SK-N-SH (cell line): ENCODE results near the gene SPCS3. TPM values are rescaled to one million over a fixed set of nuclear protein-coding genes. Genes with fewer than 3 reads are reported as not detected.
A peak's percentile ranks its signal among the peaks of the same experiment; 100 is the strongest.

Source experiments
- CTCF ChIA-PET: fragments of 300-600, 350-600 bp; formaldehyde crosslinking; extraction: SDS; loops from one replicate; lab custom pipeline; 2021; lab: Yijun Ruan, JAX
- POLR2A ChIA-PET: fragments of 350-600 bp; sonication (Branson Sonifier 250); formaldehyde crosslinking; extraction: SDS; loops from one replicate; lab custom pipeline; 2020; ENCODE audit warnings: antibody characterized with exemption, inconsistent platforms; lab: Yijun Ruan, JAX
- DNase-seq: peaks from one replicate; pipeline ENCODE4 v3.0.0; 2012
- H2AFZ ChIP-seq: fragments of 200-600 bp; sonication (generic); 2 replicates; pipeline ENCODE4 v1.8.1; 2016; ENCODE audit warnings: antibody characterized with exemption, mild to moderate bottlenecking, low read depth
- H3F3A ChIP-seq: fragments of 200-600 bp; sonication (generic); replicated peaks from 2 replicates; pipeline ENCODE3; 2016; ENCODE audit warnings: antibody characterized with exemption, mild to moderate bottlenecking; ENCODE audit not compliant: insufficient read depth
- H3K27ac ChIP-seq, 2 experiments: fragments of 200-500 bp in 1 of 2; fragments of 200-600 bp in 1 of 2; sonication (Bioruptor generic) in 1 of 2; sonication (generic), shearing (Covaris generic) in 1 of 2; 2 replicates each; pipeline versions ENCODE4 v1.5.1 to v1.6.1; 2014 to 2016; ENCODE audit warnings: low read depth in 2 of 2, inconsistent platforms in 1 of 2, low read length in 1 of 2, mild to moderate bottlenecking in 1 of 2, mixed read lengths in 1 of 2
- H3K27me3 ChIP-seq: fragments of 200-600 bp; sonication (generic), shearing (Covaris generic); 2 replicates; pipeline ENCODE4 v1.6.1; 2016; ENCODE audit warnings: mixed run types; ENCODE audit not compliant: insufficient read depth
- H3K36me3 ChIP-seq, 2 experiments: fragments of 200-500 bp in 1 of 2; fragments of 200-600 bp in 1 of 2; sonication (Bioruptor generic) in 1 of 2; sonication (generic) in 1 of 2; replicated peaks in 1 of 2; 2 replicates each; pipeline versions ENCODE3 to v1.5.1; 2014 to 2016; ENCODE audit warnings: low read length in 1 of 2, mild to moderate bottlenecking in 1 of 2; ENCODE audit not compliant: insufficient read depth in 2 of 2, control insufficient read depth in 1 of 2
- H3K4me1 ChIP-seq, 2 experiments: fragments of 200-500 bp in 1 of 2; fragments of 200-600 bp in 1 of 2; sonication (Bioruptor generic) in 1 of 2; sonication (generic), shearing (Covaris generic) in 1 of 2; 2 replicates each; pipeline versions ENCODE4 v1.5.1 to v1.6.1; 2014 to 2016; ENCODE audit warnings: low read depth in 1 of 2, low read length in 1 of 2, mixed run types in 1 of 2; ENCODE audit not compliant: insufficient read depth in 2 of 2, control insufficient read depth in 1 of 2
- H3K4me2 ChIP-seq: fragments of 200-600 bp; sonication (generic), shearing (Covaris generic); 2 replicates; pipeline ENCODE4 v1.6.1; 2017; ENCODE audit warnings: mixed run types
- H3K4me3 ChIP-seq, 2 experiments: fragments of 200-500 bp in 1 of 2; fragments of 200-600 bp in 1 of 2; sonication (Bioruptor generic) in 1 of 2; sonication (generic), shearing (Covaris generic) in 1 of 2; 2 replicates each; pipeline versions ENCODE4 v1.5.1 to v1.8.1; 2014 to 2016; ENCODE audit warnings: low read depth in 2 of 2, inconsistent platforms in 1 of 2, low read length in 1 of 2, mild to moderate bottlenecking in 1 of 2, mixed read lengths in 1 of 2, moderate library complexity in 1 of 2
- H3K79me2 ChIP-seq: fragments of 200-600 bp; sonication (generic); 2 replicates; pipeline ENCODE4 v1.8.1; 2017; ENCODE audit warnings: mild to moderate bottlenecking; ENCODE audit not compliant: insufficient read depth
- H3K9ac ChIP-seq: fragments of 200-600 bp; sonication (generic); 2 replicates; pipeline ENCODE4 v1.6.1; 2017; ENCODE audit warnings: mixed run types
- H3K9me2 ChIP-seq: fragments of 200-600 bp; sonication (generic); 2 replicates; pipeline ENCODE4 v1.6.1; 2017; ENCODE audit warnings: mixed run types
- H3K9me3 ChIP-seq: fragments of 200-600 bp; sonication (generic); 2 replicates; pipeline ENCODE4 v1.6.1; 2017; ENCODE audit warnings: mixed run types, mild to moderate bottlenecking, moderate library complexity
- H4K20me1 ChIP-seq: fragments of 200-600 bp; sonication (generic); 2 replicates; pipeline ENCODE4 v1.6.1; 2017; ENCODE audit warnings: mild to moderate bottlenecking, mixed run types; ENCODE audit not compliant: insufficient read depth
- ELF1 ChIP-seq: IDR thresholded peaks from 2 replicates; pipeline ENCODE4 v1.4.0; 2012
- EP300 ChIP-seq, 2 experiments: IDR thresholded peaks; 2 replicates each; pipeline versions ENCODE4 v1.4.0 to v1.6.1; 2012; ENCODE audit warnings: borderline replicate concordance in 1 of 2, low read depth in 1 of 2, low read length in 1 of 2
- FOSL2 ChIP-seq: IDR thresholded peaks from 2 replicates; pipeline ENCODE4 v1.4.0; 2012; ENCODE audit warnings: low read depth, mild to moderate bottlenecking, moderate library complexity, borderline replicate concordance
- JUND ChIP-seq: IDR thresholded peaks from 2 replicates; pipeline ENCODE4 v1.4.0; 2012
- MEF2A ChIP-seq: IDR thresholded peaks from 2 replicates; pipeline ENCODE4 v1.4.0; 2012; ENCODE audit warnings: low read depth, borderline replicate concordance
- MXI1 ChIP-seq: IDR thresholded peaks from 2 replicates; pipeline ENCODE4 v1.6.1; 2012; ENCODE audit warnings: mild to moderate bottlenecking, low read depth, low read length, improper control_type of control experiment
- NFIC ChIP-seq: IDR thresholded peaks from 2 replicates; pipeline ENCODE4 v1.4.0; 2012; ENCODE audit warnings: borderline replicate concordance
- NRF1 ChIP-seq: IDR thresholded peaks from 2 replicates; pipeline ENCODE4 v1.6.1; 2012; ENCODE audit warnings: low read depth, mild to moderate bottlenecking, low read length
- PBX3 ChIP-seq: IDR thresholded peaks from 2 replicates; pipeline ENCODE4; 2012
- POLR2AphosphoS5 ChIP-seq: IDR thresholded peaks from 2 replicates; pipeline ENCODE4 v1.6.1; 2012; ENCODE audit warnings: low read depth, low read length
- RFX5 ChIP-seq: IDR thresholded peaks from 2 replicates; pipeline ENCODE4 v1.6.1; 2012; ENCODE audit warnings: mild to moderate bottlenecking, improper control_type of control experiment, low read length
- RXRA ChIP-seq: IDR thresholded peaks from 2 replicates; pipeline ENCODE4 v1.4.0; 2012; ENCODE audit warnings: low read depth, mild to moderate bottlenecking, borderline replicate concordance
- SIN3A ChIP-seq: IDR thresholded peaks from 2 replicates; pipeline ENCODE4 v1.6.1; 2012; ENCODE audit warnings: low read depth, mild to moderate bottlenecking, low read length, moderate library complexity, borderline replicate concordance
- SMC3 ChIP-seq: IDR thresholded peaks from 2 replicates; pipeline ENCODE4 v1.6.1; 2012; ENCODE audit warnings: low read depth, low read length, improper control_type of control experiment
- TEAD4 ChIP-seq: IDR thresholded peaks from 2 replicates; pipeline ENCODE4 v1.4.0; 2012; ENCODE audit warnings: mild to moderate bottlenecking, borderline replicate concordance; ENCODE audit not compliant: insufficient read depth
- WGBS: methylation state at CpG from one replicate; pipeline ENCODE4 v1.1.6; 2017; ENCODE audit warnings: low lambda C conversion rate; 5-methylcytosine and 5-hydroxymethylcytosine counted together
- polyA plus RNA-seq, 3 experiments: library from polyadenylated mRNA; depleted of rRNA; stranded (reverse); fragments of >200 nt; gene quantifications; 2 replicates each; pipeline ENCODE4 v1.2.3, GENCODE V29; 2012
- TF ChIP-seq, protein P1 (sequence below): IDR thresholded peaks from 2 replicates; pipeline ENCODE4 v1.4.0; 2012; ENCODE audit warnings: low read depth, borderline replicate concordance
- TF ChIP-seq, protein P2 (sequence below): fragments of 150-350 bp; IDR thresholded peaks from 2 replicates; pipeline ENCODE4 v1.6.1; 2016; ENCODE audit warnings: mild to moderate bottlenecking, low read depth, low read length
- TF ChIP-seq, protein P3 (sequence below): IDR thresholded peaks from 2 replicates; pipeline ENCODE4 v1.6.1; 2012; ENCODE audit warnings: mild to moderate bottlenecking, low read depth, low read length, moderate library complexity

The SPCS3 gene
- polyA plus RNA-seq, 1 of the 3 experiments (the other 2 are of a cell fraction) = 27.7 TPM

GRCh38 chr4:176273736-176274135 is 46.0 kb upstream of the SPCS3 start:
- no peaks in the 10 kb centered on the region for H4K20me1 ChIP-seq
- H2AFZ ChIP-seq = peak overlapping the region; percentile 71
- H3K9me2 ChIP-seq = no peaks in the 10 kb centered on the region
- TF ChIP-seq EP300 (IDR thresholded peaks at IDR 0.05; ENCODE audit: borderline replicate concordance in 1 of 2, low read depth in 1 of 2, low read length in 1 of 2) = no peak
- no peak for TF ChIP-seq JUND
- no peak for DNase-seq
- WGBS = 79% methylated on average over 4 of the region's 4 CpGs
- no peaks in the 10 kb centered on the region for H3K9me3 ChIP-seq
- peaks cover 36% of the 10 kb centered on the region for H3F3A ChIP-seq
- peak overlapping the region; percentile 15 to 58; a peak in 2 of 4 replicates for H3K27ac ChIP-seq
- CTCF ChIA-PET = interaction anchor here (0.9 kb wide), 1 partner anchor 13 kb away, joined by 4 read pairs; no protein-coding TSS in a partner anchor
- H3K36me3 ChIP-seq = no peaks in the 10 kb centered on the region
- no peak overlapping the region for H3K9ac ChIP-seq
- H3K4me3 ChIP-seq = no peak overlapping the region
- no peaks in the 10 kb centered on the region for H3K27me3 ChIP-seq
- POLR2A ChIA-PET = no interaction called here
- H3K79me2 ChIP-seq = no peaks in the 10 kb centered on the region
- H3K4me1 ChIP-seq = peaks cover 2 to 31% of the 10 kb centered on the region in 2 experiments; a peak in 3 of 4 replicates
- no peak overlapping the region for H3K4me2 ChIP-seq

DNA sequence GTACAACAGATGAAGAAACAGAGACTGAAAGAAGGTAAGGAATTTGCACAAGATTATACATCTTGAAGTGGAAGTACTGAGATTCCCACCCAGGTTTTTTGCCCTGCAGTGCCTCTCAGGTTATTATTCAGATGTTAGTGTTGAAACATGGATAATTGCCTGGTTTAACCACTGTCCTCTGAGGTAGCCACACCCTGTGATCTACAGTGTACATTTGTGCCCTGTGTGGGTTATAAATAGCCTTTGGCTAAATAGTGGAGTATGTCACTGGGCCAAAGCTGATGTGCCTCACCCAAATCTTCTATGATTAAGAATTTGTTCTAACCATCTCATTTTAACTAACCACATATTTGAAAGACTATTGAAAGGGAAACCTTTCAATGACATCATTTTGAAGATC is 45.3 kb upstream of the SPCS3 start:
- no peak for DNase-seq

More for the DNA sequence above, 45.3 kb upstream of the SPCS3 start:
- peaks cover 2 to 31% of the 10 kb centered on the region in 2 experiments; a peak in 3 of 4 replicates for H3K4me1 ChIP-seq
- no peaks in the 10 kb centered on the region for H3K79me2 ChIP-seq
- no peaks in the 10 kb centered on the region for H3K36me3 ChIP-seq
- ChIA-PET POLR2A (no interaction called here), CTCF (interaction anchor here (0.9 kb wide), 1 partner anchor 12 kb away, joined by 4 read pairs; no protein-coding TSS in a partner anchor)
- no peak overlapping the region for H3K4me2 ChIP-seq
- TF ChIP-seq, protein P1, sequence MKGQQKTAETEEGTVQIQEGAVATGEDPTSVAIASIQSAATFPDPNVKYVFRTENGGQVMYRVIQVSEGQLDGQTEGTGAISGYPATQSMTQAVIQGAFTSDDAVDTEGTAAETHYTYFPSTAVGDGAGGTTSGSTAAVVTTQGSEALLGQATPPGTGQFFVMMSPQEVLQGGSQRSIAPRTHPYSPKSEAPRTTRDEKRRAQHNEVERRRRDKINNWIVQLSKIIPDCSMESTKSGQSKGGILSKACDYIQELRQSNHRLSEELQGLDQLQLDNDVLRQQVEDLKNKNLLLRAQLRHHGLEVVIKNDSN = no peak
- TF ChIP-seq, protein P2, sequence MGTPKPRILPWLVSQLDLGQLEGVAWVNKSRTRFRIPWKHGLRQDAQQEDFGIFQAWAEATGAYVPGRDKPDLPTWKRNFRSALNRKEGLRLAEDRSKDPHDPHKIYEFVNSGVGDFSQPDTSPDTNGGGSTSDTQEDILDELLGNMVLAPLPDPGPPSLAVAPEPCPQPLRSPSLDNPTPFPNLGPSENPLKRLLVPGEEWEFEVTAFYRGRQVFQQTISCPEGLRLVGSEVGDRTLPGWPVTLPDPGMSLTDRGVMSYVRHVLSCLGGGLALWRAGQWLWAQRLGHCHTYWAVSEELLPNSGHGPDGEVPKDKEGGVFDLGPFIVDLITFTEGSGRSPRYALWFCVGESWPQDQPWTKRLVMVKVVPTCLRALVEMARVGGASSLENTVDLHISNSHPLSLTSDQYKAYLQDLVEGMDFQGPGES = no peak
- TF ChIP-seq PBX3 = no peak
- TF ChIP-seq POLR2AphosphoS5 = no peak
- TF ChIP-seq, protein P3, sequence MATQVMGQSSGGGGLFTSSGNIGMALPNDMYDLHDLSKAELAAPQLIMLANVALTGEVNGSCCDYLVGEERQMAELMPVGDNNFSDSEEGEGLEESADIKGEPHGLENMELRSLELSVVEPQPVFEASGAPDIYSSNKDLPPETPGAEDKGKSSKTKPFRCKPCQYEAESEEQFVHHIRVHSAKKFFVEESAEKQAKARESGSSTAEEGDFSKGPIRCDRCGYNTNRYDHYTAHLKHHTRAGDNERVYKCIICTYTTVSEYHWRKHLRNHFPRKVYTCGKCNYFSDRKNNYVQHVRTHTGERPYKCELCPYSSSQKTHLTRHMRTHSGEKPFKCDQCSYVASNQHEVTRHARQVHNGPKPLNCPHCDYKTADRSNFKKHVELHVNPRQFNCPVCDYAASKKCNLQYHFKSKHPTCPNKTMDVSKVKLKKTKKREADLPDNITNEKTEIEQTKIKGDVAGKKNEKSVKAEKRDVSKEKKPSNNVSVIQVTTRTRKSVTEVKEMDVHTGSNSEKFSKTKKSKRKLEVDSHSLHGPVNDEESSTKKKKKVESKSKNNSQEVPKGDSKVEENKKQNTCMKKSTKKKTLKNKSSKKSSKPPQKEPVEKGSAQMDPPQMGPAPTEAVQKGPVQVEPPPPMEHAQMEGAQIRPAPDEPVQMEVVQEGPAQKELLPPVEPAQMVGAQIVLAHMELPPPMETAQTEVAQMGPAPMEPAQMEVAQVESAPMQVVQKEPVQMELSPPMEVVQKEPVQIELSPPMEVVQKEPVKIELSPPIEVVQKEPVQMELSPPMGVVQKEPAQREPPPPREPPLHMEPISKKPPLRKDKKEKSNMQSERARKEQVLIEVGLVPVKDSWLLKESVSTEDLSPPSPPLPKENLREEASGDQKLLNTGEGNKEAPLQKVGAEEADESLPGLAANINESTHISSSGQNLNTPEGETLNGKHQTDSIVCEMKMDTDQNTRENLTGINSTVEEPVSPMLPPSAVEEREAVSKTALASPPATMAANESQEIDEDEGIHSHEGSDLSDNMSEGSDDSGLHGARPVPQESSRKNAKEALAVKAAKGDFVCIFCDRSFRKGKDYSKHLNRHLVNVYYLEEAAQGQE = no peak
- TF ChIP-seq RFX5 = no peak
- no peak for TF ChIP-seq JUND
- no peak for TF ChIP-seq SMC3
- no peak for TF ChIP-seq SIN3A
- TF ChIP-seq NFIC = no peak
- TF ChIP-seq MEF2A = no peak
- no peak for TF ChIP-seq EP300 (IDR thresholded peaks at IDR 0.05; ENCODE audit: borderline replicate concordance in 1 of 2, low read depth in 1 of 2, low read length in 1 of 2)
- no peak for TF ChIP-seq ELF1
- no peak for TF ChIP-seq MXI1
- no peak for TF ChIP-seq RXRA
- no peak for TF ChIP-seq TEAD4
- TF ChIP-seq FOSL2 = no peak
- TF ChIP-seq NRF1 = no peak
- no peaks in the 10 kb centered on the region for H3K9me2 ChIP-seq
- peaks cover 35% of the 10 kb centered on the region for H3F3A ChIP-seq
- no peaks in the 10 kb centered on the region for H3K9me3 ChIP-seq
- no peak overlapping the region for H3K9ac ChIP-seq
- no peak overlapping the region for H3K4me3 ChIP-seq
- no peaks in the 10 kb centered on the region for H4K20me1 ChIP-seq
- no peaks in the 10 kb centered on the region for H3K27me3 ChIP-seq
- peak overlapping the region in 1 of 2 experiments; percentile 48; a peak in 1 of 4 replicates for H3K27ac ChIP-seq
- 0 out of 2 replicates have a peak overlapping the region, but pooled peaks have one; percentile 24 for H2AFZ ChIP-seq
